RPMI7951 (cell line): ENCODE results near the gene PDZD4. TPM values are rescaled to one million over a fixed set of nuclear protein-coding genes. Genes with fewer than 3 reads are reported as not detected.

Experiments used
- DNase-seq: peaks from one replicate; pipeline ENCODE4 v3.0.0-alpha.2; 2012; ENCODE audit warnings: low read depth
- total RNA-seq: library from RNA; depleted of rRNA; stranded (reverse); fragments of >200 nt; shearing (Covaris generic); gene quantifications from 2 replicates; pipeline ENCODE4 v1.2.3, GENCODE V29; 2014

Gene PDZD4
- total RNA-seq, 1 experiment from 2014 or later, result 0.12 TPM

GRCh38 chrX:153807976-153808375, 22.4 kb downstream of the PDZD4 start:
- DNase-seq, result no peak

GRCh38 chrX:153806999-153807575, 23.3 kb downstream of the PDZD4 start:
- no peak for DNase-seq

- DNase-seq, result no peak
Observed at GRCh38 chrX:153805436-153805835, 24.9 kb downstream of the PDZD4 start.

GRCh38 chrX:153804621-153805020, 25.7 kb downstream of the PDZD4 start:
- DNase-seq, result no peak

GRCh38 chrX:153804100-153804595, 26.2 kb downstream of the PDZD4 start:
- DNase-seq, result no peak

DNA sequence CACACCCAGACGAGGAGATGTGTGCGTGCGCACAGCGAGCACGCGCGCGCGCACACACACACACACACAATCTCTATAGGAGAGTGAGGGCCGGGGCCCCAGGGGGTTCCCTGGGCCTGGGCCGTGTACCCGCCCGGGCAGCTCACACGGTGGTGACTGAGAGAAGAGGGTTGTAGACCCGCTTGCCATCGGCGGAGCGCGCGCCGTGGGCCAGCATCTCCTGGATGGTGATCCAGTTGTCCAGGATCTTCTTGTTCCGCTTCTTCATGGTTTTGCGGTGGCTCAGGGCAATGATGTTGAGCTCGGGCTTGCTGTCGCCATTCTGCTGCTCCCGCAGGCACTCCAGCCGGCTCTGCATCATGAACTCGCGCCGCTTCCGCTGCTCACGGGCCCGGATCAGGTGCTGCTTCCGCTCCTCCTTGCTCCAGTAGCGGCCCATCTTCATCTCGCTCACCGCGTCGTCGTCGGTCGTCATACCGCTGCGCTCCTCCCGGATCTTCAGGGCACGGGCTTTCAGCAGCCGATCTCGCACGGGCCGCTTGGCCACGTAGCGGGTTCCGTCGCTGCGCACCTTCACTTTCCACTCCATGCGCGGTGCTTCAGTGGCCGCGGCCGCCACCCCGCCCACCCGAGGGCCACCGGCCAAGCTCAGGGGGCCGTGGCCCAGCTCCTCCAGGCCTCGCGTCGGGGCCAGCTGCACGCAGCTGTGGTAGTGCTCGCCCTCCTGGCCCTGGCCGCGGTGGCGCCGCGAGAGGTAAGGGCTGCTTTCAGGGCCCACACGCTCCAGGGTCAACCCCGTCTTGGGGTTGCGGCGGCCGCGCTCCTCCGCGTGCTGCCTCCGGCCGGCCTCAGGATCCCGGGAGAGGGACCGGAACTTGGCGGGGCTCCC, 26.9 kb downstream of the PDZD4 start:
- DNase-seq, result no peak

GRCh38 chrX:153802513-153803045, 27.8 kb downstream of the PDZD4 start:
- no peak for DNase-seq

GRCh38 chrX:153801669-153802068, 28.7 kb downstream of the PDZD4 start:
- DNase-seq, result no peak

- no peak for DNase-seq
Observed at GRCh38 chrX:153800746-153801145, 29.6 kb downstream of the PDZD4 start.

- no peak for DNase-seq
Observed at GRCh38 chrX:153800177-153800722, 30.1 kb downstream of the PDZD4 start.

DNA sequence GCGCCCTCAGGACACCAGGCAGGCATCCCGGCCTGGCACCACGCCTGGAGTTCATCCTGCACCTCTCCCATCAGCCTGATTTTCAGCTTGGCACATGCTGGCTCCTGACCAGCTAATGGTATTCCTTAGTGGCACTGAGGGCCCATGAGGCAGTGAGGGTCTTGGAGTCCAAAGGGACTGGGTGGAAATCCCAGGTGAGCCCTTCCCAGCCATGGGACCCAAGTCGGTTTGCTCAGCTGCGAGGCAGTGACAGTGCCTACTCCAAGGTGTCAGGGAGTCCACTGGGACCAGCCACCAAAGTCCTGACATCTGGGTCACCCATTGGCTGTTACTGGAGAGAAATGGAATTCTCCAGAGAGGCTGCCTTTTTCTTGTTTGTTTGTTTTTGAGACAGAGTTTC, 31.0 kb downstream of the PDZD4 start:
- DNase-seq, result no peak

DNA sequence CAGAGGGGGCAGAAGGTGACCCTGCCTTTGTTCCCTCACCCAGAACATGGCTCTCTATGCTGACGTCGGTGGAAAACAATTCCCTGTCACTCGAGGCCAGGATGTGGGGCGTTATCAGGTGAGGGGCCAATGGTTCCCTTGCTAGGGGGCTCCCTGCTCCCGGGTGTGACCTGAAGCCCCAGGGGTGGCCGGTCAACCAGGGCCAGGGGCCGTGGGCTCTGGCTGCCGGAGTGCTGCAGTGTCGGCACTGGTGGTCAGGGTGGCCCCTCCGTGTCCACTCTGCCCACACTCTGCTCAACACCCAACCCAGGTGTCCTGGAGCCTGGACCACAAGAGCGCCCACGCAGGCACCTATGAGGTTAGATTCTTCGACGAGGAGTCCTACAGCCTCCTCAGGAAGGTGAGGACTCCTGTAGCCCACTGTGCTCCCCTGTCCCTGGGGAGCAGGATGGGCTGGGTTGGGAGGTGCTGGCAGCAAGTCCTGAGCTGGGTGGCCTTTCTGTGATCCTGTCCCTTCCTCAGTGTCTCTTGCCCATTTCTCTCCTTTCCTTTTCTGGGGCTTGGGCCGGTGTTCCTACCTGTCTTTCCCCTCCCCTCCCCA, 32.8 kb downstream of the PDZD4 start:
- DNase-seq, result no peak

DNA sequence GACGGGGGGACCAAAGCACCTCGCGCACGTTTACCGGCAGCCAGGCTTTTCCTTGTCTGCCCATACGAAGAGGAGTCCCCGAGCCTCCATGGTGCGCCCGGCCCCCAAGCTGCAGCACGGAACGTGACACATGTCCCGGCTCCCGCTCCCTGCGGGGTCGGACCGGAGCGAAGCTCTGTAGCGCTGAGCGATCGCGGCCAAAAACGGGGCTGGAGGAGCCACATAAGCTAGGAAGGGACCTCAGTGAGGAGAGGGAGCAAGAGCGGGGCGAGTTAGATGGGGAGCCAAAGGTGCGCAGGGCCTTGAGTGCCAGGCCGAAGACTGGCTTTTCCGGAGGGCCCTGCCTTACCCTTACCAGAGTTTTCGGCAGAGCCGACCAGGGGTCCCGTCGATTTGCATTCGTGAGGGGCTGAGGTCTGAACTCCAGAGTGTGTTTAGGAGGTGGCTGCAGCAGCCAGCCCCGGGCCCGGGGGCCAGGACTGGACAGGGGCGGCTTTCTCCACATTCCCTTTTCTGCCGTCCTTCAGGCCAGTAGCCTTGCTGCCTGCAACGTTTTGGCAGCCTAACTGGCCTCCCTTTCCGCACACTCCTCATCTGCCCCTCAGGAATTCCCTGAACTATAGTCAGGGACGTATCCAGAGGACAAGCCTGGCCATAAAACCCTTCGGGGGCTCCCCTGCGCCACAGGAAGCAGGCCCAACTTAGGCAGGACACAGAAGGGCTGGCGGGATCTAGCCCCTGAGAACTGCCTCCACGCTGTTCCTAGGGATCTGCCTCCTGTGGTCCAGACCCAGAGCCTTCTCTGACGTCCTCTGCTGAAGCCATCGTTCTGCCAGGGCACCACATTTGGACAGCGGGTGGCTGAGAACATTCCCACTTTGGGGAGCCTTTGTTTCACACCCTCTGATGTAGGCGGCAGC, 35.2 kb downstream of the PDZD4 start:
- no peak for DNase-seq

DNA sequence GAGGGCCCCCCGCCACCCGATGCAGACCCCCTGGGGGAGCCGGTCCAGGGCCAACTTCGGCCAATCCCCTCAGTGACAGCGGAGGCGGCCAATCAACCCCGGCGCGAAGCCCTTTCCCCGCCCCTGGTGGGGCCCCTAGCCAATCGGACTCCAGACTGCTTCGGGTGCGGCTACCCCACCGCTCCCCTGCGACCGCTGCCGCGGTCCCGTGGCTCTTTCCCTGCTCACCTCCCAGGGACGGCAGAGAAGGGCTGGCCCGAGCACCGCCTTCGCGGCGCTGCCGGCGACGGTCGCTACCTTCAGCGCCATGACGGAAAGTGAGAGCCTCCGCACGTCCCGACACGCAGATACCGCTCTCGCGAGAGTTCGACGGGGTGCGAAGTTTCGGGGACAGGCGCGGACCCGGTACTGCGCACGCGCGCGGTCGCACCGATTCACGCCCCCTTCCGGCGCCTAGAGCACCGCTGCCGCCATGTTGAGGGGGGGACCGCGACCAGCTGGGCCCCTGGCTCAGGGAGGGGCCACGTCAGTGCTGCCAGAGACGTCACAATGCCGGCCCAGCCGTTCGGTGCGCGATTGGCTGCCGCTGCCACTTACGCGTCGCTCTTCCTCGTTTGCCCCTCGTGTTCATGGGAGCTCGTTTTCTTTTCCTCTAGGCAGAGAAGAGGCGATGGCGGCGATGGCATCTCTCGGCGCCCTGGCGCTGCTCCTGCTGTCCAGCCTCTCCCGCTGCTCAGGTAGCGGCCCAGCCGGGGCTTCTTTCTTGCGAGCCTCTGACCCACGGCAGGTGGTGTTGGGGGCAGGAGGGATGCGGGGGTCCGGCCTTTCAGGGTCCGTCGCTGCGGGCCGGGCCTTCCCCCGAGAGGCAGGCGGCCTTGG, 36.1 kb downstream of the PDZD4 start, which contains the start of the genes IDH3G and SSR4:
Gene IDH3G (minus strand): TSS at position 358 of the 879 bp plus-strand sequence. CDS start 49 bp downstream, at position 309.
Gene SSR4 (plus strand): TSS at position 651 of the 879 bp plus-strand sequence. CDS start 20 bp downstream, at position 671.
- DNase-seq, result peak; percentile 89

DNA sequence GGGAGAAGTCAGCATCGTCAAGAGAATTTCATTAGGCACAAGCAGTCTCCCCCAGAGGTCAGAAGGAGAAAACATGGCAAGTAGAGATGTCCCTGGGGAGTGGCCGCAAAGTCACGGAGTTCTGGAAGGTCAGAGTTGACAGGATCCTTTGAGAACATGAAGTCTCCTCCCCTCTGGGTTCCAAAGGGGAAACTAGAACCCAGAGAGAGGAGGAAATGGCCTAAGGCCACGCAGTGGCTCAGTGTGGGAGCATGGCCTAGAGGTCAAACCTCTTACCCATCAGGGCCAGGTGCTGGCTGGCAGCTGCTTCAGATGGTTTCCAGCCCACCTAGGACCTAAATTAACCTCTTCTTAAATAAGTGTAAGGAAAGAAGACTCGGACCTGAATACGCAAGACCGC, 37.1 kb downstream of the PDZD4 start:
- no peak for DNase-seq

DNA sequence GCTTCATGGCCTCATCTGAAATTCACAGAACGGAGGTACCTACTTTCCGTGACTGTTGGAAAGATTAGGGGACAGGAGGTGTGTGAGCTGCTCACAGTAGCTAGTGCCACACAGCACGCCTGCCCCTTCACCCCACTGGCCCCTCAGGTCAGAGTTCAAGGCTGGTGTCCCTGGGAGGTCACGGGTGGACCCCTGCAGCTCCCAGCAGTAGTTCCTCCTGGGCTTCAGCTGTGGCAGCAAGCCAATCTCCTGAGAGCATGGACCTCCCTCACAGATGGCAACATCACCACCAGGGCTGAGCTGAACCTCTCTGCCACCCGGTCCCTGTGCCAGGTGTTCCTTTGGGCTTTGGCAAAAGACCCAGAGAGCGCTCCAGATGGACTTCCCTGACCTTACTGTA, 38.0 kb downstream of the PDZD4 start:
- no peak for DNase-seq

DNA sequence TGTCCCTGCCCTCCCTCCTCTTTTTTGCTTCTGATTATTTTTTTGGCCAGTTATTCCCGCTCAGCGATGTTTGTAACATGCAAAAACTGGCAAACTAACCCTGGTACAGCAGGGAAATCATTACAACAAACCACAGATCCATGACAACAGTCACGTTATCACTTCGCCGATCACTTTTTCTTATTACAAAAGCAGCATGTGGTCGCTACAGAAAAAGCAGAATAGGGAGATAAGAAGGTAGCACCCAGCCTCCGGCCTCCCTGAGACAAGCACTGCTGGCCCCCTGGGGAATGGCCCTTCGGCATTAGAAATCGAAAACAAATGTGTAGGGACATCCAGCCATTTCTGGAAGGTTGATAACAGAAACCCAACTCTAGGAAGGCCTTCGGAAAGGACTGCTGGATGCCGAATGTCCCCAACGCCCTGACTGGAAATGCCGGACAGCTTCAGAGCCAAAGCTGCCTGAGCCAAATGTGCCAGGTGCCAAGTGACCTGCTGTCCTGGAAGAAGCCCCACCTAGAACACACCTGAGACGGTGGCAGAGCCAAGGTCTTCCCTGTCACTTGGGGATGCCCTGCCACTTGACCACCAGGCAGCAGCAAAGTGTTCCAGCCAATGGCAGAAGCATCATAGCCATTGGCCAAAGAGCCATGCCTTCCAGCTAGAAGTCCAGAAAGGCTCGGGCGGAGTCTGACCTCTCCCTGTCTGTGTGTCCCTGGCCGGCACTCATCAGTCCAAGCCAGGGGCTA, 39.1 kb downstream of the PDZD4 start:
- DNase-seq, result no peak

DNA sequence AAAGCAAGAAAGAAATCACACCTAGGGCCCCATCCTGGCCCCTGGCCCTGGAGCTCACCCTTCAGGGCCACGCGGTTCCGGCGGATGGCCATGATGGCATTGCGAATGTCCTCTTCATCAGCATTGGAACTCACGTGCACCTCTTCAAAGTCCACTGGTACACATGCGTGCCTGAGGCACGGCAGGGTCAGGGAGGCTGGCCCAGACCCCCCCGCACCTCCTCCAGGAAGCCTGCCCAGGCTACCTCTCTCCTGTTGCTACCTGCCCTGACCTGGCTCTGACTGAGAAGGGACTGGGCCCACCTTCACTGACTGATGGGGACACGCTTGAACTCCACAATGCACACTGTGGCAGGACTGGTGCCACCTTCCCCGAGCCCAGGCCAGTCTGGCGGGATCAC, 40.7 kb downstream of the PDZD4 start:
- DNase-seq, result no peak

- no peak for DNase-seq
Observed at GRCh38 chrX:153786669-153787068, 43.7 kb downstream of the PDZD4 start.
